HL-60/S4 (cell line): ENCODE data around the gene LCTL.
"Not testable (repeated sequence)": the region's sequence is repeated elsewhere in the genome, so short reads cannot be mapped to it uniquely, and the experiment has no call there.

Experiments
- in situ Hi-C: fragments of 300-500 bp; cut with MboI; formaldehyde crosslinking; loops from 2 replicates; pipeline ENCODE4 v1.14.3; 2022; ENCODE audit warnings: low sequenced_read_pairs

Gene LCTL

DNA sequence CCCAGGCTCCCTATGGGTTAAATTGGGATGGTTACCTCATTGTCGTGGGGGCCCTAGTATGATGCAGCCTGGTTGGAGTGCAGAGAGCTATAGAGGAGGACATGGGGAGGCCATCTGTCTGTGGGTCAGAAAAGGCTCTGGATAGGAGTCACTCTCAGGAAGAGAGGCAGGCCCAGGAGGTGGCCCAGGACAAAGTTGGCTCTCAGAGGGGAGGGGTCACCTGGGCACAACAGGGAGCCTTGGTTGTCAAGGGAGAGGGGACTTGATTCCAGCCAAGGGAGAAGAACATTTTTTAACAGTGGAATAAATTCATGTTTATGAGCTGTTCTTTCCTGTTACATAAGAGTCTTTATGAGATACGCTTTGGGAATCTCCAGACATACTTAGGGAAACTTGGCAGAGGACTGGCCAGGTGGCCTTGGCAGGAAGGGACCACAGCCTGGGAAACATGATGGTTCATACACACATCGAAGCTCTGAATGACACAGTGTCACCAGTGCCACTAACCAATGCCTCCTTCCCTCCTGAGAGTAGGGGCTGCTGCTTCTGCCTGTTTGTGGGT lies 27.5 kb upstream of the LCTL start:
- in situ Hi-C loops: no loop called here

DNA sequence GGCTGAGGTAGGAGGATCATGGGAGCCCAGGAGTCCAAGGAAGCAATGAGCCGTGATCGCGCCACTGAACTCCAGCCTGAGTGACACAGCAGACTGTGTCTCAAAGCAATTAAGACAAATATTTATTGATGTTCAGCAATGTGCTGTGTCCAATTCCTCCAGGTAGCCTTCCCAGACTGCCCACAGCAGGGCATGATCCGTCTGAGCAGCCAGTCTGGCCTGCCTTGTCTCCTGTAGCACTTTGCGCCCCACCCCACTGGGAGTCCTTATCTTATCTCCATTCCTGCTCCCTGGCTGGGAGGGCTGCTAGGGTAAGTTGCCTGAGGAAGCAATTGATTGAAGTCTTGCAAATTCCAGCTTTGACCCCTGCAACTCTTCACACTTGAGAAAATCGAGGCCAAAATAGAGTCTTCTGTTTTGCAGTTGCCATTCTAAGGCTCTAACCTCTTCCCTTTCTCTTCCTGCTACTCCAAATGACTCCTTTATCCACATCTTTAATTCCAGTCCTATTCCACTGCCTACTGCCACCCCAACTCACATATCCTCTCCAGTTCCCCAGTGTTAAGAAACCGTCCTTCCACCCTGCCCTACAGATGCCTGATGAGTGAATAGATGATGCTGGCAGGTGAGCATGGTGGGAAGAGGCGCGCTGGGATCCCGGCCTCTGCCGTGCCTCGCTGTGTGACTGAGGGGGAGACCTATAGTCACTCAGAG lies 26.9 kb upstream of the LCTL start:
- in situ Hi-C loops: no loop called here

DNA sequence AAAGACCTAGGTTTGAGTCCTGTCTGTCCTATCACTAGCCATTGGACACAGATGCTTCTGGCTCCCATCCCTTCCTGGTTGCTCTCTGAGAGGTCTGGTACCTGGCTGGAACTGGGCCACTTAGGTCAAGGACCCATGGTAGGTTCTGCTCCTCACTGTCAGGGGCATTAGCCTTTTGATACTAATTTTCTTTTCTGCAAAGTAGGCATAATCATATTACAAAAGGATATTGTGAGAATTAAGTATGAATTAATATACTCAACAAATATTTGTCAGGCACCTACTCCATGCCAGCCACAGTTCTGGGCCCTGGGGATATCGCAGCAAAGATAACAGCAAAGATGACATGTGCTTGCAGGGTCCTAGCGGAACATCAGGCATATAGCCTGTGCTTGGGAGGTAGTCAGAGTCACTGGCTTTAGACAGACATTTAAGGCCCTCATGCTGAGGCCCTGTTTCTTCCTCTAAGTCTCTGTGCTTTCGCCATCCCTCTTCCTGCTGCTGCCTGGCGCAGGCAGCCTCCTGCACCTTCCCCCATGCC lies 25.6 kb upstream of the LCTL start:
- in situ Hi-C loops: no loop called here

DNA sequence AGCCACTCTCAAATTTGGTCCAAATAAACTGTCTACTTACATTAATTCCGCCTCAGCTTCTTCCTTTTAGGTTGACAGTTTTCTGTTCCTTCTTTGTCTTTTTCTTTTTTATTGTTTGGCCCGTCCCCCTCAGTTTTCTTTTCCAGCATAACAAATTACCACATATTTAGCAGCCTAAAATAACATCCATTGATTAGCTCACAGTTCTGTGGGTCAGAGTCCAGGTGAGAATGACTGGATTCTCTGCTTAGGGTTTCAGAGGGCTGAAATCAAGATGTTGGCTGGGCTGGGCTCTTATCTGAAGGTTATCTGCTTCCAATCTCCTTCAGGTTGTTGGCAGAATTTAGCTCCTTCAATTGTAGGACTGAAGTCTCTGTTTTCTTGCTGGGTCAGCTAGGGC lies 24.6 kb upstream of the LCTL start:
- in situ Hi-C loops: no loop called here

DNA sequence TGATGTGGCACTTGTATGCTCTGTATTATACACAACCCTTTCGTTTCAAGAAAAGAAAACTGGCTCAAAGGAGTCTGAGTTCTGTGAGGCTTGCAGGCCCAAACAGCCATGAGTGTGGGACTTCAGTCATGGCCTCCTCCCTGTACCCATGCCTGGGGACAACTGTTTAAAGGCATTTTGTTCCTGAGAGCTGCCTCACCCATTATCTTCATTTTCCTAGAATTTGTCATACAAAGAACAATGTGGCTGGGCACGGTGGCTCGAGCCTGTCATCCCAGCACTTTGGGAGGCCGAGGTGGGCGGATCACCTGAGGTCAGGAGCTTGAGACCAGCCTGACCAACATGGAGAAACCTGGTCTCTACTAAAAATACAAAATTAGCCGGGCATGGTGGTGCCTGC lies 23.6 kb upstream of the LCTL start:
- in situ Hi-C loops: not testable (repeated sequence)

DNA sequence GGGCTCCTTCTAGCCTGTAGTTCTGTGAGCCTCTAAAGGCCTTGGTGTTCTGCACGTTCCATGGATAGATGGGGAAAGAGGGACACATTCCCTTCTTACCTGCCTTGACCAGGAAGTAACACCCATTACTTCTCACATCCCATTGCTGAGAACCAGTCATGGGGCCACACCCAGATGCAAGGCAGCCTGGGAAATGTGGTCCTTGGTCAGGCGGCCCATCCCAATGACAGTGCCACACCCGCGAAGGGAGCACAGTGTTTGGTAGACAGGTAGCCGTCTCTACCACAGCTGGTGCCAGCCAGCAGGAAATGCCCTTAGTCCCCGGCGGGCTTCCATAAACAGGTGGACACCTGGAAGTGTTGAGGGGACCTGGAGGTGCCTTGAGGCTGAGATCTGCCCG lies 23.2 kb upstream of the LCTL start:
- in situ Hi-C loops: no loop called here

DNA sequence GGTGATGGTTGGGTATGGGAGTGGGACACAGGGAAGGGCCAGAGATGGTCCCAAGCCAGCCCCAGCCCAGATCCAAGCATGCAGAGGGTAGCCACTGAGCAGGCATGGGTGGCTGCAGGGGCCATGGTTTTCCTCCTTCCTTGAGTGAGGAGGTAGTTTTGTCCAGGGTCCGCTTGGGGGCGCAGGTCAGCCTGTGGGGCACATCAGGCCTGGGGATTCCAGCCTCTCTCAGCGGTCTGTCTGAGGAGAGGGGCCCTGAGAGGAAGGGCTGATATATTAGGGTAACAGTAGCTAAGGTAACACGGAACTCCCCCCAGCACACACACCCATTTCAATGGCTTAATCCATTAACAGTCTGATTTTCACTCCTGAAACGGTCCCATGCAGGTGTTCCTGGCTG lies 22.7 kb upstream of the LCTL start:
- in situ Hi-C loops: no loop called here

DNA sequence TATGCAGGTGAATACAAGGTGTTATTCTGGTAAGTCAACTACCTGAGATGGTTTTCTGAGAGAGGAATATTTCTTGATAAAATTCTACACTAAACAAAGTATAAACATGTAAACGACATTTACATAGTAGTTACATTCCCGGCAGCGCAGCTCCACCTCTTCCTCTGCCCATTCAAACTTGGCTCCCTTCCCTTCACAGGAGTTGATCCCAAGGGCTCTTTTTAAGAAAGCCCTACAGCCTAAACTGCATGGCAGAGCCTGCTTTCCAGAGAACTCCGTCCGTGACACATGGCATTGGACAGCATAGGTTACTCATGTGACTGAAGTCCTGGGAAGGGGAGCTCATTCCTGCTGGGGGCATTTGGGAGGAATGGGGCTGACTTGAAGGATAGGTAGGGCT lies 22.0 kb upstream of the LCTL start:
- in situ Hi-C loops: no loop called here

DNA sequence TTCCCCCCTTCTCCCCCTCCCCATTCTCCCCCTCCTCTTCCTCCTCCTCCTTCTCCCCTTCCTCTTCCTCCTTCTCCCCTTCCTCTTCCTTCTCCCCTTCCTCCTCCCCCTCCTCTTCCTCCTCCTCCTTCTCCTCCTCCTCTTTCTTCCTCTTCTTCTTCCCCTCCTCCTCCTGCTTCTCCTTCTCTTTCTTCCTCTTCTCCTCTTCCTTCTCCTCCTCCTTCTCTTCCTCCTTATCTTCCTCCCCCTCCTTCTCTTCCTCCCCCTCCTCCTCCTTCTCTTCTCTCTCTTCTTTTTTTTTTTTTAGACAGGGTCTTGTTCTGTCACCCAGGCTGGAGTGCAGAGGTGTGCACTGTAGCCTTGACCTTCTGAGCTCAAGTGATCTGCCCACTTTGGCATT lies 21.2 kb upstream of the LCTL start:
- in situ Hi-C loops: no loop called here

DNA sequence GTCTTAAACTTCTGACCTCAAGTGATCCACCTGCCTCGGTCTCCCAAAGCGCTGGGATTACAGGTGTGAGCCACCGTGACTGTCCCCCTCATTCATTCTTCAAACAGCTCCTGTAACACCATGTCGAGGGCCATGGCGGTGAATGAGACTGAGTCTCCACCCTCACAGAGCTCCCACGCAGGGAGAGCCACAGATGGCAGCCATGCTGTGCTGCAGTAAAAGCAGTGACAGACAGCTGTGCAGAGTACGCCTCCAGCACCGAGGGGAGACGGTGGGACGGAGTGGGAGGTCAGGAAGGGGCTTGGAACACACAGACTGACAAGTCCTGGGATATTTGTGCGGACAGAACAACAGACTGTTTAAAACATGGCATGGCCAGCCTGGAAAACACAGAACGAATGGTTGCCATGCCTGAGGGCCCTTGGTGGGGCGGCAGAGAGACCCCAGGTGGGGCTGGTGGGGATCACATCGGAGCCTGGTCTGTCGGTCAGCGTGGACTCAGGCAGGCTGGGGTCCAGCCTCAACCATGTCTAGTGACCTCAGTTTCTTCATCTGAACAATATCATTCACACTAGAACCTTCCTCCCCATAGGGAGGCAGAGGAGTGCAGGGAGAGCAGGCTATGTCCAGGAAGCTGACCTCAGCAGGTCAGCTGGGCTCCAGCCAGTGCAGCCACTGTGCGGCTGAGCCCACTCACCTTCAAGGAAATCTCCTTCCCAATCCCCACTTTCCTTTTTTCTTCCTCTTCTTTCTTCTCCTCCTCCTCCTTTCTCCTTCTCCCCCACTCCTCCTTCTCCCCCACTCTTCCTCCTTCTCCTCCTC lies 20.6 kb upstream of the LCTL start:
- in situ Hi-C loops: no loop called here

DNA sequence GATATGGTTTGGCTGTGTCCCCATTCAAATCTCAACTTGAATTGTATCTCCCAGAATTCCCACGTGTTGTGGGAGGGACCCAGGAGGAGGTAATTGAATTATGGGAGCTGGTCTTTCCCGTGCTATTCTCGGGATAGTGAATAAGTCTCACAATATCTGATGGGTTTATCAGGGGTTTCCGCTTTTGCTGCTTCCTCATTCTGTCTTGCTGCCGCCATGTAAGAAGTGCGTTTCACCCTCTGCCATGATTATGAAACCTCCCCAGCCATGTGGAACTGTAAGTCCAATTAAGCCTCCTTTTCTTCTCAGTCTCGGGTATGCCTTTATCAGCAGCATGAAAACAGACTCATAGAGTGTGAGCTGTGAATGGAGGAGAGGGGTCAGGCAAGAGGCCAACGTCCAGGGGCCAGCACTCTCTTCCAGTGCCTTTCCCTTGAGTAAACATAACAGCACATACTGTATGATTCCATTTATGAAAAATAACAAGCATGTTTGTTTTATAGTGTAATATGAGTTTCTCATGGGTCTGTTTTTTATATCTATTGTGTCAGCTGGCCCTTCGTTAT lies 16.3 kb upstream of the LCTL start:
- in situ Hi-C loops: no loop called here

DNA sequence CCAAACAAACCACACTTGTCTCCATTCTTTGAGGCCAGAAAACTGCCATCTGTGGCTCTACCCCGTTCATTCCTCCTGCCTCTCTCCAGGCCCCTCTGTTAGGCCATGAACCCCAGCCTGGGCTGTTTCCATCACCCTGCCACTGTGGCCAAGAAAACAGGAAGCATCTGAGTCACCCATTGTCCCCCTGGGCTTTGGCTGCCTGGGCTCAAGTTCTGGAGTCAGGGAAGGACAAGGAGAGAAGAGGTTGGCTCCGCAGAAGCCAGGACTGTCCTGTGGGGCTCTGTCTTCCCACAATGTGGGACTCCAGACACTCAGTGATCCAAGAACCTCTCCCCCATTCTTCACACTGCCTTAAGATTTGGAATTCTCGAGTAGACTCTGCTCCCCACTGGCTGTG lies 14.8 kb upstream of the LCTL start:
- in situ Hi-C loops: no loop called here

DNA sequence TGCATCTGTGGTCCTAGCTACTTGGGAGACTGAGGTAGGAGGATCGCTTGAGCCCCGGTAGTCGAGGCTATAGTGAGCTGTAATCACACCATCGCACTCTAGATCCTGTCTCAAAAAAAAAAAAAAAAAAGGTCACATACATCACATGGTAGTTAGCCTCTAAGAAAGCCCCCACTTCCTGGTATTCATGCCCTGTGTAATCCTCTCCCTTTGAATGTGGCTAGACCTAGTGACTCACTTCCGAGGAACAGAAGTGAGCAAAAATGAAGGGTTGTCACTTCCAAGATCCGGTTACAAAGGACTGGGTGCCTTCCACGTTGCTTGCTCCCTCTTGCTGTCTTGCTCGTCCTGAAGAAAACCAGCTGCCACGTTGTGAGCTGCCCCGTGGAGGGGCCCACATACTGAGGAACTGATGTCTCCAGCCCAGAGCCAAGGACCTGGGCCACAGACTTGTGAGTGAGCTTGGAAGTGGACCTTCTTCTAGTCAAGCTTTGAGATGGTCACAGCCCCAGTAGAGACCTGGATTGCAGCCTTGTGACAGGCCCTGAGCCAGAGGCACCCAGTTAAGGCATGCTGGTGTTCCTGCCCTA lies 12.6 kb upstream of the LCTL start:
- in situ Hi-C loops: no loop called here

DNA sequence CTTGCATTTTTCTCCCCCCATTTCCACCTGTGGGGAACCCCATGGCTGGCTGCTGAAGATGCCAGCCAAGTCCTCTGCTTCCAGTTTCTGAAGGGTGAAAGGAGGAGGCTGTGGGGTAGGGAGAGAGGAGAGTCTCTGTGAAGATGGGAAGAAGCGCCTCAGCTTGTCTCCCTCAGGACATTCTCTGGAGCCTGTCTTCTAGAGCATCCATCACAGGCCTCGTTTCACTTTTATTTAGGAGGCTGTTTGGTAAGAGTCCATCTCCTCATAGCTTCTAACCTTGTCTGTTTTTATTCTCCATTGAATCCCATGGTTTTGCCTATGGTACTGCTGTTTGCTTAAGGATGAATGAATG lies 8.8 kb upstream of the LCTL start:
- in situ Hi-C loops: no loop called here

DNA sequence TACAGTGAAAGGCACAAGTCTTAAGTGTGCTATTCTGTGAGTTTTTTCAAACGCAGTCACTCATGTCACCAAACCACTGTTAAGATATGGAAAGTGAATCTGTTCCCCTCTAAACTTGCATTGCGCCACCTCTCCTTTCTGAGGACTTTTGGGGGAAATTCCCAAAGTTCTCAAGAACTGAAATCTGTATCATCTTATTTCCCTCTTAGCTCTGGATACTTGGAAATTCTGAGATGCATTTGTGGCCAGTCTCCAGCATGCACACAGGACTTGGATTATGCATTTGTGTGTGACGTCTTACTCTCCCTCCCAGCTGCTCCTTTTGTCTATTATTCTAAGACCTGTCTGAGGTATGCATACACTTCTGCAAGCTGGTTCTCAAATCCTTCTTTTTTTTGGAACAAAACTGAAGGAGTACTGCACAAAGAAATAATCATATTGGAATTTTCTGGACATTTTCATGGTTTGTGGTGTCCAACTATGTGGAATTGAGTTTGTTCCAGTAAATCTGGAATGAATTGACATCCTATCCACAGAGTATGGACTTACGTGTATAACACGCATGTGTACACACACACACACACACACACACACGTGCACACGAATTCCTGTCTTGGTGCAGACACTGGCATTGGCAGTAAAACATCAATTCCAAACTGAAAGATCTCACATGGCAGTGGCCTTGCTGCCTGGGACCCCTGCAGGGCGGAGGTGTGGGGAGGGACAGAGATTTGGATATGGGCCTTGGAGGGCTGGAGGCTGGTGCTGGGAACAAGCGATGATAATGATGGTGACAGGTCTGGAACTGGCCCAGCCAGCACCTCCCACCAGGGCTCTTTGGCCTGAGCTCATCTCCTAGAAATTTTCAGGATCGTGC lies 8.2 kb upstream of the LCTL start:
- in situ Hi-C loops: no loop called here

DNA sequence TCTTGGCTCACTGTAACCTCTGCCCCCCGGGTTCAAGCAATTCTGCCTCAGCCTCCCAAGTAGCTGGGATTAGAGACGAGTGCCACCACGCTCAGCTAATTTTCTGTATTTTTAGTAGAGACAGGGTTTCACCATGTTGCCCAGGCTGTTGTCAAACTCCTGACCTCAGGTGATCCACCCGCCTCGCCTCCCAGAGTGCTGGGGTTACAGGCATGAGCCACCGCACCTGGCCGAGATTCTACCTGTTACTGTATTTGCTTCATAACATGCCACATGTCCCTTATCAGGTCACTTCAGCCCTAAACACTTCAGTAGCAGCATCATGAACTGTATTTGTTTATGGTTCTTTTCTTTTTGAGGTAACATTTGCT lies 7.5 kb upstream of the LCTL start:
- in situ Hi-C loops: no loop called here

DNA sequence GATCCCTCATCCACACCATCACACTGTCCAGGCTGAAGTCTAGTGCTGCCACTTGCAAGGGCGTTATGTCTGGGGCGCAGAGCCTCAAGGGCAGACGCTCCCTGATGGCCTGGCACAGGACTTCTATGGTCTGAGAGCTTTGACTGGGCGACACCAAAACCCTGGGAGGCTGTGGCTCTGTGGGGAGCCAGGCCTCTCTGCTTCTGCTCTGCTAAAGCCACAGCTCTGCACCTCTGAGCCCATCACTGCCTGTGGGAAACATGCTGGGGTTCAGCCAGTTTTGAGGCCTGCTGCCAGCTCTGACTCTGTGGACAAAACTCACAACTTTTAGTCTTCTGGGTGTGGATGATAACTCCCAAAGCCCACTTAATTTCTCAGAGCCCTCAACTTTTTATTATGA lies 6.3 kb upstream of the LCTL start:
- in situ Hi-C loops: no loop called here

DNA sequence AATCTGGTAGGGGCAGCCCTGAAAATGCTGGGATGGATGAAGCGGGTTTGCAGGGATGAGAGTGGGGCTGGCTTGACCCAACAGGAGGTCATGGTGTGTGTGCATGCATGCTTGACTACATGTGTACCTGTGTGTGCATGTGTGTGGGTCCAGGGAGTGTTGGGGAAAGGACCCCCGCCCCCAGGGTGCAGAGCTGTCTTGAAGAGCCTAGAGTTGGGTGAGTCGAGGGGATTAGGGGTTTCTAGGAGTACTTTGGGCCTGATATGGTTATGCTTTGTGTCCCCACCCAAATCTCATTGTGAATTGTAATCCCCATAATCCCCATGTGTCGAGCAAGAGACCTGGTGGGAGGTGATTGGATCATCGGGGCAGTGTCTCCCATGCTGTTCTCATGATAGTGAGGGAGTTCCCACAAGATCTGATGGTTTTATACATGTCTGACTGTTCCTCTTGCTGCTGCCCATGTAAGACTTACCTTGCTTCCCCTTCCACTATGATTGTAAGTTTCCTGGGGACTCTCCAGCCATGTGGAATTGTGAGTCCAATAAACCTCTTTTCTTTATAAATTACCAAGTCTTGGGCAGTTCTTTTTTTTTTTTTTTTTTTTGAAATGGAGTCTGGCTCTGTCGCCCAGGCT lies 5.2 kb upstream of the LCTL start:
- in situ Hi-C loops: no loop called here

DNA sequence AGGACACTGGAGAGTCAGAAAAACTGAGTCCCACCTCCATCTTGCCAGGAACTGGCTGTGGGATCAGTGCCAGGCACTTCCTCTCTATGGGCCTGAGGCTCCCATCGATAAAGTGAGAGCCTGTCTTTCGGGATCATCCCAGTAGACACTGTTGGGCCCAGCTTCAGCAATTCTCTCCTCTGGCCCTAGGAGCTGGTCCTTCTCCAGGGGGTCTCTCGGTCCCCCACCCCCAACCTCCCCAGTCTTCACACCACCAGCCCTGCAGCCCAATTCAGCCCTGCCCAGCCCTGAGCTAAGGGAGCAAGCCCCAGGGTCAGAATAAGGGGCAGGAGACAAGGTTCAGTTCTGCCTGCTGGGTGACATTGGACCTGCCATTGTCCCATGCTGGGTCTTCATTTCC lies 4.5 kb upstream of the LCTL start:
- in situ Hi-C loops: no loop called here
